ENCODE measurements around the gene SLC10A4. TPM values are rescaled to one million over a fixed set of nuclear protein-coding genes. Genes with fewer than 3 reads are reported as not detected.

Gene SLC10A4
- total RNA-seq, 1 donor from 2014 or later, result not detected

DNA sequence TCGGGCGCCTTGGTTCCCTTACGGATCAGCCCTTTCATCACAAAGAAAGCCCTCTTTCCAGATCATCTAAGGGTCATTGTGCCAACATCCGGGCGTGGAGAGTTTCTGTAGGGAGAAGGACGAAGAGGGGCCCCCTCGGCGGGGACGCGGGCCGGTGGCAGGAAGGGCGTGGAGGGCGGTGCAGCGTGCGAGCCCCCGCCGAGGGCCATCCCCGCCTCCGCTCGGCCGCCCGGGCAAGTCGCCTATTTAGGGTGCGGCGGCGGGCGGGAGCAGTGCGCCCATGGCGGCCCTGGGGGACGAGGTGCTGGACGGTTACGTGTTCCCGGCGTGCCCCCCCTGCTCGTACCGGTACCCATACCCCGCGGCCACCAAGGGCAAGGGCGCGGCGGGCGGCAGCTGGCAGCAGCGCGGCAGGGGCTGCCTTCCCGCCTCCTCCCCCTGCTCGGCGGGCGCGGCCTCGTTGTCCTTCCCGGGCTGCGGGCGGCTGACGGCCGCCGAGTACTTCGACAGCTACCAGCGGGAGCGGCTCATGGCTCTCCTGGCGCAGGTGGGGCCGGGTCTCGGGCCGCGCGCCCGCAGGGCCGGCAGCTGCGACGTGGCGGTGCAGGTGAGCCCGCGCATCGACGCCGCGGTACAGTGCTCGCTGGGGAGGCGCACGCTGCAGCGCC is 7.0 kb downstream of the SLC10A4 start, which contains the start of gene ZAR1:
ZAR1 (plus strand) TSS at position 241 of the 668 bp plus-strand sequence; CDS start at position 281, 40 bp downstream.
- no peak for DNase-seq (ENCODE audit: low spot score)

DNA sequence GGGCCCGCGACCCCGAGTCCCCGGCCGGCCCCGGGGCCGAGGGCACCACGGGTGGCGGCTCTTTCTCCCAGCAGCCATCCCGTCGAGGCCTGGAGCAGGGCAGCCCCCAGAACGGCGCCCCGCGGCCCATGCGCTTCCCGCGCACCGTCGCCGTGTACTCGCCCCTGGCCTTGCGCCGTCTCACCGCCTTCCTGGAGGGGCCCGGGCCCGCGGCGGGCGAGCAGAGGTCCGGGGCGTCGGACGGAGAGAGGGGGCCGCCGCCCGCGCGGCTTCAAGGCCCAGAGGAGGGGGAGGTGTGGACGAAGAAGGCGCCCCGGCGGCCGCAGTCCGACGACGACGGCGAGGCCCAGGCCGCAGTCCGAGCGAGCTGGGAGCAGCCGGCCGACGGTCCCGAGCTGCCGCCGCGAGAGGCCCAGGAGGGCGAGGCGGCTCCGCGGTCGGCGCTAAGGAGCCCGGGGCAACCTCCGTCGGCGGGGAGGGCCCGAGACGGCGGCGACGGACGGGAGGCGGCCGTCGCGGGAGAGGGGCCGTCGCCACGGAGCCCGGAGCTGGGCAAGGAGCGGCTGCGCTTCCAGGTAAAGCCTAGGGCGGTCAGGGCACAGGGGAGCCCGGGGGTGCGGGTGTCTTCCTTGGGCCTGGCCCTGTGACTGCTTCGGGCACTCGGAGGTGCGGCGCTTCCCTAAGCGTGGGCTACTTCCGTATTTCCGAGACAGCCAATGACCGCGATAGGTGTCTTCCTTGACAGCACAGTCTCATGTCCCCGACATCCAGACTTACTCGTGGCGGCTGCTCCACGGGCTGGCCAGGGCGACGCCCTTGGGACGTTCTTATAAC is 7.8 kb downstream of the SLC10A4 start:
- no peak for DNase-seq (ENCODE audit: low spot score)

DNA sequence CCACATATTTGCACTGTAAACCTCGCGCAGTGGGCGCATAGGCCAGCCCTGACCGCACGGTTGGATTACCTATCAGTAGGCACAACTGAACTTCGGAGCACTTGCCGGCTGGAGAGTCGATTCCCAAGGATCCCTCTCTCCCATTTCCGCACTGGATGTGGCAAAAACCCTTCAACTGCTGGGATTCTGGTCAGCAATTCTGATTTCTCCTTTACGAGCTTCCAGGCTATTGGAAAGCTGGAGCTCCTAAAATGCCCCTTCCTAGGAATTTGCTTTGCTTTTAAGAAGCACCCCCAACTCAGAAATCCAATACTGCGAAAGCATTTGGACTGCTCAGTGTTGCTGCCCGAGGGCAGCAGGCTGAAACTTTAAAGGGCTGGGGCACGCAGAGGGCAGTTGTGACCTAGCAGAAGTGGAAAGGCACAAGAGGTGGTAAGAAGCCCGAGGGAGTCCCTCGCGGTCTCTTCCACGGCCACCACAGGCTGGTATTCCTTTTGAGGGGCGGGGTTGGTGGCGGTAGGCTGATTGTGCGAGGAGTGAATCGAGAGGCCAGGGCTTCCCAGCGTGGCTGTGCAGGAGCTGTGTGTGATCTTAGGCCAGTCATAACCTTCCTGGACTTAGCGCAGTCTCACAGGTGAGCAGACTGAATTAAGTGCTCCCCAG is 8.5 kb downstream of the SLC10A4 start:
- no peak for DNase-seq (ENCODE audit: low spot score)

DNA sequence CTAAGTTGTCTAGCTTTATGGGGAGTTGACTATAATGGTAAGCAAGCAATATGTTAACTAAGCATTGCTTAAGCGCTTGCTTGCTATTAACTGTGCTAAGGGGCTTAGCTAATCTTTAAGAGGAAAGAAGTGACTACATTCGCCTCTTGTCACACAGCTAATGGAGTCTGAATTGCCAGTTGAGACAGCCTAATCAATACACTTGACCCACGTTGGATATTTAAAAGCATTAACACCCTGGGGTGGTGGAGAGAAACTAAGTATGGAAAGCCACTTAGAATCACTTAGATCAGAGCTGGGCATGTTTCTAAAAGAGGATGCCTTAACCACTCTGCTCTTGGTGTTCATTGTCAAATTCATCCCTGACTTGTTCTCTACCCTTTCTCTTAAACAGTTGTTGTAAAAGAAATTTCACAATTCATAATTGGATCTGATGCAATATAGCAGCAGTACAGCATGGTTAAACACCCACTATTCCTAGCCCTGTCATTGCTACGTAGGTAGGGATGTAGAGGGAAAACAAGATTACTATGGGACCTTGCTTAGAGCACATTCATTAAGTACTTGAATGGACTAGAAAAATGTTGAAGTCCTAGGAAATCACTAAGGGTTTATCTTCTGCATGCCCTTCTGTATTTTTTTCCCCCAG is 10.4 kb downstream of the SLC10A4 start:
- DNase-seq (ENCODE audit: low spot score), result no peak

DNA sequence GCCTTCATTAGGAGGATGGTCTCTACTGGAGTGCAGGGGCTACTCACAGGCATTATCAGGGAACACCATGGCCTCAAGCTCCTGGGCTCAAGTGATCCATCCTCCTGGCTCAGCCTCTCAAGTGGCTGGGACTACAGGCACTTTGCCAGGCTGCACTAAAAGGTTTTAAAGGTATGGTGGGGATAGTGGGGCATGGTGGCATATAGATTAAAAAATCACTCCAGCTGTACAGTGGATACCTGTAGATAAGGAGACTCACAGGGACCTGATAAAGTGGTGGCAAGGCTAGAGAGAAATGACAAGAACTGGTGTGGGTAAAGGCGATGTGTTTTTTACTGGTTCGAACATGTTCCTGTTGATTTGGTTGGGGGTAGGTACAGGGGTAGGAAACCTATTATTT is 12.8 kb downstream of the SLC10A4 start:
- DNase-seq (ENCODE audit: low spot score), result no peak

DNA sequence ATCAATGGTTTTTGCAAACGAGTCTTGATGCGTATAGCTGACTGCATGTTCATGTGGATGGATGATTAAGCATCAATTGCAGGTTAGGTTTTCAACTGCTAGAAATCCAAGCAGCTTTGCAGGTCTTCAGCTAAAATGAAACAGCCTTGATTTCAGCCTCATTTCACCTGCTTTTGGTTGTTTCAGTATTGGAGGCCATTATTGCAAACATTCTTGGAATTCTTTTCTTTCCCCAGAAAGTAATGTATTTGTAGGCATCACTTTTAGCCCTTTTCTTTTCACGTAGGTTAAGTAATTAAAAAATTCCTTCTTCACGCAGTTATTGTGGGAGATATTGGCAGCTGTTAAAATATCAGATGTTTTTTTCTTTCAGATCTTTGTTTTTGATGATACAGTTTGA is 15.8 kb downstream of the SLC10A4 start:
- DNase-seq (ENCODE audit: low spot score), result no peak

DNA sequence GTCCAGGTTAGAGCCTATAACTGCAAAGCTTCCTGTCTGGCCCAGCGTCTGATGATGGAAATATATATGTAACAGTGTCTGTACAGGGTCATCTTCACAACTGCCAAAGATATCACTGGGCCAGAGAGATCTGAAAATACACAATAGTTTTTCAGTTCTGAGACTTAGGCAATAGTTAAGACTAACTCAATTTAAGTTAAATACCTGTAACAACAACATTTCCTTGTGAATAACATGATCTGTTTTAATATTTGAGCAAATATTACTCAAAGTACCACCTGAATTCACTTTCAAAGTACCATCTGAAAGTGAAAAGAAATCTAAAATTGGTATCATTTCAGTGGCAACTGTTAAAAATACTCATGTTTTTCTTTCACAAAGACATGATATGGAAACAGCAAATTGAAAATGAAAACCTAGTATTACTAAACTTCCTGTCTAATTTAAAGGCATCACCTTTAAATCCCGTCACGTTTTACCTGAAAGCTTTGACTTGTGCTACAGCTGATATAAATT is 16.5 kb downstream of the SLC10A4 start:
- no peak for DNase-seq (ENCODE audit: low spot score)

DNA sequence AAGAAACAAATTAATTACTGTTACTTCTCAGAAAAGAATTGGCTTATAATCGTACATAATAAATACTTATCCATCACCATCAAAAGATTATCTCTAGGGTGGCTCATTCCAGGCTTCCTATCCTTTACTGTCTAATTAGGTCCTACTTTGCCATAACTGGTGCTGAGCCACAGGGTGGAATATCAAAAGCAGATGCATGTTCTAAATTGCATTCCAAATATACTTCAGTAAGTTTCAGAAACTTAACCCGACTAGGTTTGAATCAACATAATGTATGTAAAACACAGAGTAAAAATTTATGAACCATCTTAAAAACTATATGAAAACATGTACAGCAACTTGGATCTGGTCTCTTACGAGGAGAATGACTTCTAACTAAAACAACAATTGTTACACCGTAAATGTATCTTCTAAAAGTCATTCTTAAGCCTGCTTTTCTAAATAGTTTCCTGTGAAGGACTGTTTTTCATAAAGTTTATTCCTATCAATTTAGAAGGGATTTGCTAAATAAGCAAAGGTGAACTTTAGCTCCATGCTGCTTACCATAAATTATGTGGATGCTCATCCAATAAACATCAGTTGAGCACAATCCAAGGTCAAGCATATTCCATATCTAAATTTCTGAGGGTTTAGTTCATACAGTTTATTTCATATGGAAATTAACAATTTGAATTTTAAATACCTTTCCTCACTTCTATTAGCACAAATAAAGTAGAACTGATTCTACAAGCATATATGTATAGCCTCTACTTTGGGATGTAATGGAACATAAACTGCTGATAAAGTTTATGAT is 20.3 kb downstream of the SLC10A4 start:
- no peak for DNase-seq (ENCODE audit: low spot score)

DNA sequence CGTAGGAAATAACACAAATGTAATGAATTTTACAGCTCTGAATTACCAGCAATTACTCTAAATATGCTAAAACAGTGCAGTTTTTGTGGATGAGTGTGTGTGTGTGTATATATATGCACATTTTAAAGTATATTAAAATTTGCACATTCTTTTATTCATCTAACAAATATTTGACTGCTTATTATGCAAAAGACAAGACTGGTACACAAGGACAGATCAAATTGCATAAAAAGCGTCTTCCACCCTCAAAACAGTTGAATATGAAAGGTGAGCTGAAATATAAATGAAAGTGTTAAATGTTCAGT is 20.8 kb downstream of the SLC10A4 start:
- no peak for DNase-seq (ENCODE audit: low spot score)

DNA sequence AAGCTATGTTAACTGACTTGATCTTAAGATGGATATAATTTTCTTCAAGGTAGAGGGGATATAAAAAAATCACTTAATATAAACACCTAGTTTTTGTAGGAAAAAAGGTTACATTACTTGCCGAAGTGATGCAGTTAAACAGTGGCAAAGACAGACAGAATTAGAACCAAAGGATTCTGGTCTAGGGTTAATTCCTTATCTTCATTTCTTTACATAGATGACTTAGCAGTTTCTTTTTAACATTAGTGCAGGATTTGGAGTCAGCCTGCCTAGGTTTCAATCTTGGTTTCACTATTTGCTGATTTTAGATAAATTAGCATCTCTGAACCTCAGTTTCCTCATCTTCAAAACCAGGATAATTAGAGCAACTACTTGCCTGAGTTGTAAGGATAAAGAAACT is 21.2 kb downstream of the SLC10A4 start:
- no peak for DNase-seq (ENCODE audit: low spot score)

DNA sequence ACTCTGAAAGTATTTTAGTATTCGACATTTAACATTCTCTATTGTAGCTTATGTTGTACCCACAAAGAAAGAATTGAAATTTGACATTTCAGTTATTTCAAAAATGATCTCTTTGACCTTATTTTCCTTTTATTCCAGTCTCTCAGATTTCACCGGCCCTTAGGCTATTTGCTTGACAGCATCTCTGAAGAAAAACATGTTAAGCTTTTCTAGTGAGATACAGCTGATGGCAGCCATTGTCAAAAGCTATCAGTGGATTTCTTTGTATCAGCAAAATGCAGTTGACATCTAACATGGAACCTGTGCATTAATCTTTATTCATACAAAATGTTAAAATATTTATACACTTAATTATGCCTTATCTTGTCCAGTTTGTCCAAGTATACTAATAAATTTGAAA is 23.6 kb downstream of the SLC10A4 start:
- DNase-seq (ENCODE audit: low spot score), result no peak

DNA sequence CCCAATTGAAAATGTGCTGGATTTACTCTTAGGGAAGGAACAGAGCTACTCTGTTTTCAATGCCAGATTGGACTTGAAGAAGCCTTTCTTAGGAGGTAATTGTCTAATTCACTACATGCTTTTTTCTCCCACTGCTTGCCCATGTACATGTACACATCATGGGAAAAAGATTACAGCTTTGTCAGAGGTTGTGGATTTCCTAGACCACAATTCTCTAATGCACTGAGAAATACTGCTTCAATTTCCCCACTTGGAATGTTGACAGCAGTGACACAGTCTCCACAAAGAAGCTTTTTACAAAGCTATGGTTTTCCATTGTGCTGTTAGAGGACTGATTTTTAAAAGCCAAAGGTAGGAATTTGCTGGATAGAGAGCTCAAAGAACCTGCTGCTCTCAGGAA is 26.4 kb downstream of the SLC10A4 start:
- DNase-seq (ENCODE audit: low spot score), result no peak

DNA sequence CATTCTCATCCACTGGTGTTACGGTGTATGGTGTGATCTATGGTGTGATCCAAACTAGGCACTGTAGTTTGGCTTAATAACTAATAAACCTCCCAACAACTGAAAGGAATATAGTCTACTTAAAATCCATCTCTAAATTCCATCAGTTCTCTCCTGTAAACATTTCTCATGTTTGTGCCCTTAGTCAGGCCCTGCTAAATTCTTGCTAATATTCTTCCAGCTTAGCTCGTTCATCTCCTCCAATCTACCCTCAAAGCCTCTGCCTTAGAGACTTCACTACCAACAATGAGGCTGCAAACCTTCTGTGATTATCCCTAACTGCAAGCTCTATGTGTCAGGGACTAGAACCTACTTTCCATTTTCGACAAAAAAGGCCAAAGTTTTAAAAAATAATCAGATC is 35.0 kb downstream of the SLC10A4 start:
- DNase-seq (ENCODE audit: low spot score), result no peak

DNA sequence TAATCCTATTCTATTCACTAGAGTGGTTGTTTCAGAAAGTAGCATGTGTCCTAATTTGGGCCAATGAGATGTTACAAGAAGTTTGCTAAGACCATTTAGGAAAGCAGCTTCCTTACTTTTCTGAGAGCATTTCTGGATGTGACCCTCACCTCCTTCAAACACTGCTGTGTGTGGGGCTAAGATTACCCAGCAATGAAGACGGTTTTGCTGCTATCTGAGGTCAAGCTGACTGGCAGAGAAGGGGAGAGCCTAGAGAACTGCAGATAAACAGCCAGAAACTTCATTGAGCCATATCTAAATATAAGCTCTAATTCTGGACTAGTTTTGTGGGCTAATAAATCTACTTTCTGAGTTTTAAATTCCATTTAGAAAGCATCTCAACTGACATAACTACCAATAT is 43.3 kb downstream of the SLC10A4 start:
- no peak for DNase-seq (ENCODE audit: low spot score)

DNA sequence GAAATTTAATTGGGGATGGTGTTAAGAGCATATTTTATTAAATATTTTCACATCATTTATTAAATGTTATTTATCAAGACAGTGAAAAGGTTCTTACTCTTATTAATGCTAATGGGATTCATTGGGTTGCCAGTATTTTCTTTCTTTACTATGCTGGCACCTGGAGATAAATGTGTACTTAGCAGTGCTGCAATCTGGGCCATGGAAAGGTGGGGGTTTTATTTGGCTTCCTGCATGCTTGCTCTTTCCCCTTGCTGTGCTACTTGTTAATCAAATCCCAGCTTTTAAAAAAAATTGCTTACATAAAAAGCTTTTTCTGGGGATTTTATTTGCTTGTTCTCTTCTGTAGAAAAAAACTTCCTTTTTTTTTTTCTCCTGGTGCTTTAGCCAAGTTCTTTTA is 55.2 kb downstream of the SLC10A4 start:
- DNase-seq (ENCODE audit: low spot score), result no peak

Other genes starting within 250 kb of the SLC10A4 start
- gene TEC, start 213.5 kb upstream of the SLC10A4 start, total RNA-seq, result 3.4 TPM
- gene SLAIN2, start 141.8 kb upstream of the SLC10A4 start, total RNA-seq, result 92.0 TPM
- not detected for gene ZAR1, start 6.9 kb downstream of the SLC10A4 start, total RNA-seq